ENCODE data around the gene LRP1B. TPM values are rescaled to one million over a fixed set of nuclear protein-coding genes. Genes with fewer than 3 reads are reported as not detected.

LRP1B gene
- total RNA-seq, 2 donors from 2014 or later: 0.79 to 1.8 TPM

DNA sequence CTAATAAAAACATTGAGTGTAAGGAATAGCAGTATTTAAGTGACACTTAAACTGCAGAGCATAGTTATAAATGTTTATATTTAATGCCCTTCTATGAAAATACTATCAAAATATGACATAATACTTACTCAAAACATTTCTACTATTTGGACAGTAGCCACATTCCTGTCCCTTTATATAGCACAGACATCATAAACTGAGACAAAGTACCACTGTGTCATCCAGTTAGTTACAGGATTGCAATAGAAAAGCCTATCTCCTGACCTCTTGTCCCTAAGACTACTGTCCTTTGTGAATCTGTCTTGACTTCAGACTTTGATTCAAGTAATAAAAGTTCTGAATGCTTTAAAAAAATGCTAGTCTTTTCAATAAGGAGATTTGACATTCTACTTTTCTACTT, 1822.1 kb downstream of the LRP1B start:
- Mint-ChIP-seq H3K4me1 (peaks cover 7% of the 10 kb centered on the region), H3K27me3 (ENCODE audit: insufficient read depth) (no peaks in the 10 kb centered on the region), H3K36me3 (ENCODE audit: low read depth) (no peaks in the 10 kb centered on the region), H3K9me3 (peaks cover 8% of the 10 kb centered on the region), H3K27ac (no peak overlapping the region), H3K4me3 (no peak overlapping the region)
- no peaks in the 10 kb centered on the region for H3K27me3 ChIP-seq (ENCODE audit: control insufficient read depth, insufficient read depth, low read length, poor library complexity, severe bottlenecking)
- H3K27ac ChIP-seq (ENCODE audit: low read depth, low read length): no peak overlapping the region
- no peak for DNase-seq
- no peaks in the 10 kb centered on the region for H3K9me3 ChIP-seq (ENCODE audit: control insufficient read depth, low read length)
- H3K4me1 ChIP-seq (ENCODE audit: control insufficient read depth, insufficient read depth, low read length): no peaks in the 10 kb centered on the region
- no peaks in the 10 kb centered on the region for H3K36me3 ChIP-seq (ENCODE audit: control insufficient read depth, insufficient read depth, low read length)
- no peak overlapping the region for H3K4me3 ChIP-seq (ENCODE audit: low read length)
- no peak overlapping the region for H3K9ac ChIP-seq (ENCODE audit: extremely low read depth, low read length, poor library complexity, severe bottlenecking)
- TF ChIP-seq, protein P1, sequence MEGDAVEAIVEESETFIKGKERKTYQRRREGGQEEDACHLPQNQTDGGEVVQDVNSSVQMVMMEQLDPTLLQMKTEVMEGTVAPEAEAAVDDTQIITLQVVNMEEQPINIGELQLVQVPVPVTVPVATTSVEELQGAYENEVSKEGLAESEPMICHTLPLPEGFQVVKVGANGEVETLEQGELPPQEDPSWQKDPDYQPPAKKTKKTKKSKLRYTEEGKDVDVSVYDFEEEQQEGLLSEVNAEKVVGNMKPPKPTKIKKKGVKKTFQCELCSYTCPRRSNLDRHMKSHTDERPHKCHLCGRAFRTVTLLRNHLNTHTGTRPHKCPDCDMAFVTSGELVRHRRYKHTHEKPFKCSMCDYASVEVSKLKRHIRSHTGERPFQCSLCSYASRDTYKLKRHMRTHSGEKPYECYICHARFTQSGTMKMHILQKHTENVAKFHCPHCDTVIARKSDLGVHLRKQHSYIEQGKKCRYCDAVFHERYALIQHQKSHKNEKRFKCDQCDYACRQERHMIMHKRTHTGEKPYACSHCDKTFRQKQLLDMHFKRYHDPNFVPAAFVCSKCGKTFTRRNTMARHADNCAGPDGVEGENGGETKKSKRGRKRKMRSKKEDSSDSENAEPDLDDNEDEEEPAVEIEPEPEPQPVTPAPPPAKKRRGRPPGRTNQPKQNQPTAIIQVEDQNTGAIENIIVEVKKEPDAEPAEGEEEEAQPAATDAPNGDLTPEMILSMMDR (conservative IDR thresholded peaks at IDR 0.05): no peak

DNA sequence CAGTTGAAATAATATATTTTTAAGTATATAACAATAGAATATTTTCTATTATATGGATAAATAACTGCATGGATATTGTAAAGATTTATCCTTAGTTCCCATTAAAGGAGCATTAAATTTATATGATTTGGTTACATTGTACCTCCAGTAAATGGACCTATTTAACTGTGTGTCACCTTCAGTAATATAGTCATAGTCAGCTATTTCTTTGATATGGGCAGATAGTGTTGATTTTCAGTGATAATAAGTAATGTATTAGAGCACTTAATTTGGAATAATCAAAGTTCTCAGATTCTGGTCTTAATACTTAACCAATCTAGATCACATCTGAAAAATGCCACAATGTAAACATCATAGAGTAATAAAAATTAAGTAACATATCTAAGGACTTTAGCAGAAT, 1823.3 kb downstream of the LRP1B start:
- no peak for DNase-seq
- no peak overlapping the region for H3K4me3 ChIP-seq (ENCODE audit: low read length)
- Mint-ChIP-seq H3K27ac (no peak overlapping the region), H3K4me1 (peaks cover 5% of the 10 kb centered on the region), H3K36me3 (ENCODE audit: low read depth) (no peaks in the 10 kb centered on the region), H3K9me3 (peaks cover 10% of the 10 kb centered on the region), H3K27me3 (ENCODE audit: insufficient read depth) (no peaks in the 10 kb centered on the region), H3K4me3 (no peak overlapping the region)
- H3K27ac ChIP-seq (ENCODE audit: low read depth, low read length): no peak overlapping the region
- H3K27me3 ChIP-seq (ENCODE audit: control insufficient read depth, insufficient read depth, low read length, poor library complexity, severe bottlenecking): no peaks in the 10 kb centered on the region
- TF ChIP-seq, protein P1 (conservative IDR thresholded peaks at IDR 0.05): no peak
- H3K9me3 ChIP-seq (ENCODE audit: control insufficient read depth, low read length): no peaks in the 10 kb centered on the region
- no peak overlapping the region for H3K9ac ChIP-seq (ENCODE audit: extremely low read depth, low read length, poor library complexity, severe bottlenecking)
- no peaks in the 10 kb centered on the region for H3K36me3 ChIP-seq (ENCODE audit: control insufficient read depth, insufficient read depth, low read length)
- H3K4me1 ChIP-seq (ENCODE audit: control insufficient read depth, insufficient read depth, low read length): no peaks in the 10 kb centered on the region

DNA sequence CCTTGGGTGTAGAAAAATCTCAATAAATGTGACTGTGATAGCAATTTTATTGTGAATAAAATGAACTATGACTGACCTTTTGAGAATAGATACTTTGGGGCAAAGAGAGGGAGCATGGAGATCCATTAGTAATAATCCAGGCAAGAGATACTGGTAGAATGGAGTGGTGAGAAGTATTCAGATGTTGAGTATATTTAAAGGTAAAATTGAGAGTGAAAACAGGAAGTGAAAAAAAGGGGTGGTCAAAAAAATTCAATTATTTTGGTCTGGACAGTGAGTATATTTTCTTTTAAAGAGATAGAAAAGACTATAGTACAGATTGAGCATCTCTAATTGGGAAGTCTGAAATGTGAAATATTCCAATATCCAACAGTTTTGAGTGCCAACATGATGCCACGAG, 1835.0 kb downstream of the LRP1B start:
- peaks cover 2% of the 10 kb centered on the region for H3K9me3 Mint-ChIP-seq
- no peak for DNase-seq
- Histone ChIP-seq H3K36me3 (ENCODE audit: control insufficient read depth, insufficient read depth, low read length) (no peaks in the 10 kb centered on the region), H3K4me1 (ENCODE audit: control insufficient read depth, insufficient read depth, low read length) (no peaks in the 10 kb centered on the region), H3K27ac (ENCODE audit: low read depth, low read length) (no peak overlapping the region), H3K9me3 (ENCODE audit: control insufficient read depth, low read length) (no peaks in the 10 kb centered on the region), H3K9ac (ENCODE audit: extremely low read depth, low read length, poor library complexity, severe bottlenecking) (no peak overlapping the region), H3K4me3 (ENCODE audit: low read length) (no peak overlapping the region), H3K27me3 (ENCODE audit: control insufficient read depth, insufficient read depth, low read length, poor library complexity, severe bottlenecking) (no peaks in the 10 kb centered on the region)
- no peak overlapping the region for H3K27ac Mint-ChIP-seq
- peaks cover 11% of the 10 kb centered on the region for H3K4me1 Mint-ChIP-seq
- TF ChIP-seq, protein P1 (conservative IDR thresholded peaks at IDR 0.05): no peak
- no peak overlapping the region for H3K4me3 Mint-ChIP-seq
- H3K27me3 Mint-ChIP-seq (ENCODE audit: insufficient read depth): no peaks in the 10 kb centered on the region
- 75% methylated on average over 1 of the region's 1 CpG; no CpG with 5 or more reads in 1 of the 2 experiments for WGBS, 2 experiments (ENCODE audit: insufficient coverage in 1 of 2, insufficient read length in 1 of 2)
- H3K36me3 Mint-ChIP-seq (ENCODE audit: low read depth): no peaks in the 10 kb centered on the region
